GM21529 (cell line): ENCODE results near the gene ODAD4.
"Not testable (repeated sequence)": the region's sequence is repeated elsewhere in the genome, so short reads cannot be mapped to it uniquely, and the experiment has no call there.

ENCODE experiments used
- ATAC-seq: cut with Tn5 transposase; IDR thresholded peaks from one replicate; pipeline ENCODE4 v1.9.1; 2021; ENCODE audit not compliant: unreplicated experiment

The ODAD4 gene

DNA sequence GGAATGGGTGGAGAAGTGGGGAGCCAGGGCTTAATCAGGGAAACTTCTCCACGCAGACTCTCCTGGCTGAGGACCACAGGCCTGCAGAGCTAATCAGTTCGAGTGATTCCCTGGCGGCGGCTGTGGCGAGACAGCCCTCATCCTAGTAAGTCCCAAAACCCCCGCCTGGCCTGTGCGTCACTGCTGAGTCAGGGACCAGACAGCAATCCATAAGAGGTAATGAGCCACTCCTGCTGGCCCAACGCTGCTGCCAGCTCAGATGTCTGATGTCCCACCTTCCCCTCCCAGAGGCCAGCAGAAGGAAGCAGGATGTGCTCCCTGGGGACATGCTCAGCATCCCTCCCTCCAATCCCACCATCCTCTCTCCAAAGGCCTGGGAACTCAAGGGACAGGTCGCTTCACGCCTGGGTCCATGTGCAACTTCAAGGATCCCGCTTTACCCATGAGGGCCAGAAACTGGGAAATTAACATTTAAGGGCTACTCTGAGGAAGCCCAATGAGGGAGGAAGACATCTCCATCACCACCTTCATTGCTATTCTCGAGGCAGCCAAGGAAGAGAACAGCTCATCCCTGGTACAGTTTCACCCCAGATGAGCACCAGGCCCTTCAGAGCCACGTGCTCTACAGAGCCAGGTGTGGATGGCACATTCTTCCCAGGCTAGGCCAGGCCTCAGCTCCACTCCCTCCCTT, 19.6 kb upstream of the ODAD4 start:
- no peak for ATAC-seq

DNA sequence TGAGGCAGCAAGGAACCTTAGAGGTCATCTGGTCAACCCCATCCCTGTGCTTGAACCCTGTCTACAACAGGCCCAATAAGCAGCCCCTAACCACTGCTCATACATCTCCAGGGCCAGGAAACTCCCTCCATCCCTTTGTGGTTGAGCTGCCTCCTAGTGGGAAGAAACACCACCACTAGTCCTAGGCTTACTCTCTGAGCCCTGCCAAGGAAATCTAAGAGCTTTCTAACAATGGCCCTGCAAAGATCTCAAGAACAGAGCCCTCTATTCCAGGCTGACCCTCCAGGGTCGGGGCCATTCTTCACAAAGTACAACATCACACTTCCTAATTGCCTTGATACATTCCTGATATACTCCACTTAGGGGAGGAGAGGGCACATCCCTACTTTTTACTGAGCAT, 17.5 kb upstream of the ODAD4 start:
- no peak for ATAC-seq

DNA sequence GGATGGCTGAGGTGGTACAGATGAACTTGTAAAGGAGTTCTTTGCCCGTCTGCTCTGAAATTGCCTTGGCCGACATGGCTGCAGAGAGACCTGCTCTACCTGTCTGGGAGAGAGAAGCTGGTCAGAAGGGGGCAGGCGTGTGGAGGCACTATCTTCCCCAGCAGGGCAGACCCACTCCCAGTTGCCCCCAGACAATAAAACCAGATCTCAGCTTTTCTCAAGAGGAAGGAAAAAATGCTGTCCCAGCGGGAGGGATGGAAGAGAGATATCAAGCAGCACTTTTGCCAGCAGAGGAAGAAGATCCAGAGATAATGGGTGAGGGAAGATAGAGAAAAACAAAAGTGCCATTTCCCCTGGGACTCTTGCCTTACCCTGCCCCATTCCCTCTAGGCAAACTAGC, 16.6 kb upstream of the ODAD4 start:
- no peak for ATAC-seq

GRCh38 chr17:41914358-41914766, 16.1 kb upstream of the ODAD4 start:
- ATAC-seq = no peak

DNA sequence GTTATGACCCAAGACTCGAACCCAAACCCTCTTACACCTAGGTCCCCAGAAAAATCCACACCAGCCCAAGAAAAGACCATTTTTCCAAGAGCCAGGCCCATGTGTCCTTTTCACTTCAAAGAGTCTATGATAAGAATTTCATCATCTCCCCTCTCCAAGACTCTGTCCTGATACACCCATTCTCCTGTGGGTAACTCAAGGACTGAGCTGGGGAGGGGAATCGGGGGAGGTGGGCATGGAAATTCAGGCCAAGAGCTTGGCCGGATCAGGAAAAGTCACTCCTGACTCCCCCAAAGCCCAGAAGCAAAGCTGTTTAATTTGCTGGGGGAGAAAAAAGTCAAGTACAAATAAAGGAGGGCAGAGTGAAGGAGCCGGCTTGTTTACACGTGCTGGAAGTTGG, 15.4 kb upstream of the ODAD4 start:
- no peak for ATAC-seq

DNA sequence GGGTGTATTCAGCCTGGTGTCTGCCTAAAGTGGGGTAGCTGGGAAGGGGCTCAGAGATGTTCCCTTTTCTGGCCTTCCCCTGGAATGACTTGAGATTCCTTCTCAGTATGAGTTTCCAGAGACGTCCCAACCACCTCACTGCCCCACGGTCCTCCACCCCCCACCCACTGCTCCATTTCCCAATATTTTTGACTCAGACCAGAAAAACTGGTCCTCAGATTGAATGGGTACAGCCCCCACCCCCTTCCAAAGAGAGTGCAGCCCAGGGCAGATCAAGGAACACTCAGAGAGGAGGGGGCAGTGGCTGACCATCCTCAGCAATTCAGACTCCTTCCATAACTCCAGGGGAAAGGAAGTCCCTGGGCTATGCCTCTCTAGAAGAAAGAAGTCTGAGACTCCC, 14.9 kb upstream of the ODAD4 start:
- ATAC-seq = no peak

DNA sequence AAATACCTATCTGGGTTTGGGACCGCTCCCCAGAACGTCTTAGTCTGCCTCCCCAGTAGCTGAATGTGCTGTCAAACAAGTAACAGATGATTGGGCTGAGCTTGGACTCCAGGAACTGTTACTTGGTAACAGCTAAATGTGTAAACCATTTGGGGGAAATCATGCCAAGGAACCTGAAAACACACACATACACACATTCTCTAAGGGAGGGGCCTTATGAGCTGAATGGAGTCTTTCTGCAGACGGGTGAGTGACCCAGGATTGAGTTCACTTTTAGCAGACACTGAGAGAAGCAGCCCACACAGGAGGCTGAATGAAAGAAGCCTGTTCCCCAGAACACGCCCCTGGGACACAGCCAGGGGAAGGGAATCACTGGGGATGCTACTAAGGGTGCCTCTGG, 13.2 kb upstream of the ODAD4 start:
- ATAC-seq = no peak

DNA sequence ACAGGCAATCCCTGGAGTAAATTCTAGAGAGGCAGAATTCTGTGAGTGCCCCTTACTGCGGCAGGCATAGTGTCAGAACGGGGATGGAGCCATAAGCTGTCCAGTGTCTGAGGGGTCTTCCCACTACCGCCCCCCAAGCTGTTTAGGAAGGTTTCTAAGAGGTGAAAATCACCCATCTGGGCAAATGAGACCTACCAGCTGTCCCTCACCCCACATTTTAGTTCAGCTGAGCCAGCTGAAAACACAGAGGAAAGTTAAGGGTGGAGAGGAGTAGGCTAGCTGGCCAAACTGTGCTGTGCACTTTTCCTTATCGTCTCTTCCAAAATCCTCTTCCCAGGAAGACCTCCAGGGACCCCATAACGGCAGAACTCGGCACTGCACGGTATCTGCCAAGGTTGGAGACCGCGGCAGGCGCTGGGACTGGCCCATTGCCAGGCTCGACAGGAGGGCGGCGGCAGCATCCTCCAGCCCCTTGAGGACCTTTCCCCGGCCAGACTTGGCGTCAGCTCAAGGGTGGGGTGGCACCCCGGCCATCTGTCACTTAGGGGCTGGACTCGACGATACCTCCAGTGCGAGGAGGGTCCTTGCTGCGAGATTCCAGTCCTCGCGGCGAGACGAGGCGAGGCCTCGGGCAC, 12.6 kb upstream of the ODAD4 start:
- no peak for ATAC-seq

GRCh38 chr17:41918314-41919164, 11.9 kb upstream of the ODAD4 start, which contains the start of gene ACLY:
Gene ACLY (minus strand): TSS chr17:41918951. CDS start chr17:41913873, 5,078 bp downstream.
- ATAC-seq = peak; percentile 93

GRCh38 chr17:41919165-41919817, 11.1 kb upstream of the ODAD4 start:
- ATAC-seq = peak; percentile 14

GRCh38 chr17:41919840-41920579, 10.4 kb upstream of the ODAD4 start:
- no peak for ATAC-seq

- ATAC-seq = no peak
Measured at GRCh38 chr17:41920580-41920955, 9.8 kb upstream of the ODAD4 start.

GRCh38 chr17:41925991-41926590, 4.3 kb upstream of the ODAD4 start:
- ATAC-seq = no peak

DNA sequence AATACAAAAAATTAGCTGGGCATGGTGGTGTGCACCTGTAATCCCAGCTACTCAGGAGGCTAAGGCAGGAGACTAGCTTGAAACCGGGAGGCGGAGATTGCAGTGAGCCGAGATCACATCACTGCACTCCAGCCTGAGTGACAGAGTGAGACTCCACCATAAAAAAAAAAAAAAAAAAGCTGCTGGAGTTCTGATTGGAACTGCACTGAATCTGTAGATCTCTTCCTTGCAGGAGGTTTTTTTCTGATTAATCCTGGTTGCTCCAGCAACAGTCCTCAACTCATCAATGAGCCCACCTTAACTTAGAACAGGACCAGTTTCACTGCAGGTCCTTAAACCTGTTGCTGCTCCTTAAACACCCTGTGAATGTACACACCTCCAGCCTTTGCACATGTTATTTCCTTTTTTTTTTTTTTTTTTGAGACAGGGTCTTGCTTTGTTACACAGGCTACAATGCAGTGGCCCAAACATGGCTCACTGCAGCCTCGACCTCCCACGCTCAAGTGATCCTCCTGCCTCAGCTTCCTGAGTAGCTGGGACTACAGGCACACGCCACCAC, 1.6 kb upstream of the ODAD4 start:
- no peak for ATAC-seq

GRCh38 chr17:41930833-41931156, 378 bp downstream of the ODAD4 start:
- not testable (repeated sequence) for ATAC-seq

DNA sequence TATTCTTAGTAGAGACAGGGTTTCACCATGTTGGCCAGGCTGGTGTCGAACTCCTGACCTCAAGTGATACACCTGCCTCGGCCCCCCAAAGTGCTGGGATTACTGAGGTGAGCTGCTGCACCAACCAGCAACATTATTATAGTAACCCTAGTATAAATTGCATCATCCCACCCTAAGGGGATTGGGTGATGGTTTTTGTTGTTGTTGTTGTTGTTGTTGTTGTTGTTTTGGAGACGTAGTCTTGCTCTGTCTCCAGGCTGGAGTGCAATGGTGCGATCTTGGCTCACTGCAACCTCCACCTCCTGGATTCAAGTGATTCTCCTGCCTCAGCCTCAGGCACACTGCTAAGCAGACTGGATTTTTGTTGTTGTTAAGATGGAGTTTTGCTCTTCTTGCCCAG, 1.3 kb downstream of the ODAD4 start:
- ATAC-seq = not testable (repeated sequence)

DNA sequence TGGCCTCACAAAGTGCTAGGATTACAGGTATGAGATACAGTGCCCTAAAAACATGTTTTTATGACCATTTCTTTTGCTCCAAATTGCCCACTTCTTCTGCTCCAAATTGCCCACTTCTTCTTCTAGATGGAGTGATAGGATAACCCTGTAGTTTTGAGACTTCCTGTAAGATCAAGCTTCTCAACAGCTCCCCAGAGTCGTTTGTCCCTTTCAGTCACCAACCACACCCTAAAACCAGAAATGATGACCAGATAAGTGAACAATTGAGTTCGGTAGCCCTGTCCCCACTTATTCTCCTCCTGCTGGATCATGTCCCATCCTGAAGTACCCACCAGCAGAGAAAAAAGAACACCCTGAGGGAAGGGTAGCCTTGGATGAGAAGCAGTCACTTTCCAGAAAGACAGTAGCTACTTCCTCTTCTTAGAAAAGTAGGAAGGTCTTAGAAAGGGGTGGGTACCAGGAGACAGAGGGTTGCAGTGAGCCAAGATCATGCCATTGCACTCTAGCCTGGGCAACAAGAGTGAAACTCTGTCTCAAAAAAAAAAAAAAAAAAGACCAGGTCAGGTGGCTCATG, 2.5 kb downstream of the ODAD4 start:
- ATAC-seq = no peak

- no peak for ATAC-seq
Measured at GRCh38 chr17:41935641-41936040, 5.2 kb downstream of the ODAD4 start.
